Mucosa of descending colon (tissue), 3 donors: ENCODE data around the gene GATAD2B. TPM values are rescaled to one million over a fixed set of nuclear protein-coding genes. Genes with fewer than 3 reads are reported as not detected.

ENCODE experiments used
- microRNA-seq: library from miRNA; unstranded; fragments of <30 nt; microRNA quantifications from one replicate; pipeline ENCODE4, GENCODE V29; 2019
- total RNA-seq, 3 donors: library from RNA; stranded (reverse); fragmentation: NEBNext Ultra II Directional in 2 of 3; extraction: Animal tissue kit (Norgen Biotek cat#: 25700) in 2 of 3; gene quantifications; one replicate each; pipeline versions ENCODE4 v1.2.1 to v1.2.4, GENCODE V29; 2021 to 2023
- donor health status: DM: no; HTN: no; CAD: no; lungs with moderate emphysema.
- donor health status: DM: no; HTN: no; CAD: no.
- donor health status: DM: no; HTN: yes; CAD: no.

Gene GATAD2B
- total RNA-seq, 3 donors from 2014 or later: 34.4 to 64.8 (median 36.3) TPM

Small RNA genes within 50 kb of the gene (microRNA-seq; reads per million reads assigned to microRNA genes)
- not detected for gene MIR6737

Other genes with a start within 250 kb of the GATAD2B start
- gene NPR1, start 244.3 kb downstream of the GATAD2B start, total RNA-seq: 10 to 100 TPM in 1 of 3 donors, 1 to 10 TPM in 2; 2.3 to 16.4 (median 6.0) TPM
- gene INTS3, start 194.9 kb downstream of the GATAD2B start, total RNA-seq: 10 to 100 TPM; 30.6 to 52.3 (median 36.1) TPM
- gene SLC27A3, start 147.6 kb downstream of the GATAD2B start, total RNA-seq: 10 to 100 TPM; 17.9 to 35.1 (median 22.9) TPM
- 10 to 100 TPM; 44.3 to 65.6 (median 46.5) TPM for gene DENND4B, start 23.7 kb upstream of the GATAD2B start, total RNA-seq
- 10 to 100 TPM; 30.0 to 47.3 (median 47.1) TPM for gene CRTC2, start 35.6 kb upstream of the GATAD2B start, total RNA-seq
- gene SLC39A1, start 40.6 kb upstream of the GATAD2B start, total RNA-seq: 10 to 100 TPM; 66.7 to 74.7 (median 66.7) TPM
- 10 to 100 TPM in 2 of 3 donors, 1 to 10 TPM in 1; 9.9 to 26.9 (median 23.0) TPM for gene CREB3L4, start 44.9 kb upstream of the GATAD2B start, total RNA-seq
- gene JTB, start 54.7 kb upstream of the GATAD2B start, total RNA-seq: 100 to 1,000 TPM; 119 to 153 (median 124) TPM
- gene RAB13, start 63.4 kb upstream of the GATAD2B start, total RNA-seq: 10 to 100 TPM; 55.4 to 82.5 (median 77.5) TPM
- gene RPS27, start 67.8 kb upstream of the GATAD2B start, total RNA-seq: 1,000 to 10,000 TPM; 1,116 to 1,231 (median 1,134) TPM
- gene NUP210L, start 232.1 kb upstream of the GATAD2B start, total RNA-seq: under 1 TPM in 1 of 3 donors, not detected in 2; 0.06 TPM